Effector memory CD8-positive, alpha-beta T cell (primary cell): ENCODE results near the gene SLC16A4.
A peak's percentile ranks its signal among the peaks of the same experiment; 100 is the strongest.

ENCODE experiments used
- ATAC-seq: fragments of 150-1000 bp; cut with Tn5 transposase; replicated peaks from 2 replicates; pipeline ENCODE4 v1.10.0; 2021; ENCODE audit warnings: mild to moderate bottlenecking, moderate library complexity
- DNase-seq, 3 experiments: peaks; one replicate each; pipeline ENCODE4 v3.0.0; 2021
- H3K27ac Mint-ChIP-seq, 2 donors: one replicate each; pipeline ENCODE4 v1.8.0; 2022; ENCODE audit warnings: mild to moderate bottlenecking in 2 of 2, mixed read lengths in 2 of 2, moderate library complexity in 2 of 2
- H3K27me3 Mint-ChIP-seq, 2 donors: one replicate each; pipeline ENCODE4 v1.8.0; 2022; ENCODE audit warnings: mixed read lengths in 2 of 2
- H3K36me3 Mint-ChIP-seq: one replicate; pipeline ENCODE4 v1.8.0; 2022; ENCODE audit warnings: mild to moderate bottlenecking, moderate library complexity, mixed read lengths; ENCODE audit not compliant: insufficient read depth
- H3K4me1 Mint-ChIP-seq, 2 donors: one replicate each; pipeline ENCODE4 v1.8.0; 2022; ENCODE audit warnings: low read depth in 2 of 2, mixed read lengths in 2 of 2
- H3K4me3 Mint-ChIP-seq, 2 donors: one replicate each; pipeline ENCODE4 v1.8.0; 2022; ENCODE audit warnings: mild to moderate bottlenecking in 2 of 2, mixed read lengths in 2 of 2, moderate library complexity in 2 of 2
- H3K9me3 Mint-ChIP-seq, 2 donors: one replicate each; pipeline ENCODE4 v1.8.0; 2022; ENCODE audit warnings: mixed read lengths in 2 of 2

Gene SLC16A4

GRCh38 chr1:110341872-110342331, 48.9 kb downstream of the SLC16A4 start:
- Mint-ChIP-seq H3K4me3 (no peak overlapping the region), H3K36me3 (peaks cover 49% of the 10 kb centered on the region), H3K4me1 (peaks cover 53 to 70% of the 10 kb centered on the region in 2 donors), H3K27me3 (no peaks in the 10 kb centered on the region), H3K27ac (peak overlapping the region in 1 of 2 donors; percentile 45), H3K9me3 (no peaks in the 10 kb centered on the region)
- ATAC-seq (no peak), DNase-seq (no peak)

- Mint-ChIP-seq H3K4me1 (peaks cover 50 to 64% of the 10 kb centered on the region in 2 donors), H3K4me3 (no peak overlapping the region), H3K36me3 (peaks cover 43% of the 10 kb centered on the region)
Observed at GRCh38 chr1:110341146-110341871, 49.5 kb downstream of the SLC16A4 start.

GRCh38 chr1:110340207-110340468, 50.7 kb downstream of the SLC16A4 start:
- Mint-ChIP-seq H3K27me3 (no peaks in the 10 kb centered on the region), H3K9me3 (no peaks in the 10 kb centered on the region), H3K36me3 (peaks cover 38% of the 10 kb centered on the region), H3K4me3 (no peak overlapping the region), H3K27ac (no peak overlapping the region), H3K4me1 (peaks cover 44 to 53% of the 10 kb centered on the region in 2 donors)
- ATAC-seq (no peak), DNase-seq (no peak)

More at GRCh38 chr1:110341146-110341871, 49.5 kb downstream of the SLC16A4 start:
- DNase-seq (no peak), ATAC-seq (no peak)
- Mint-ChIP-seq H3K27me3 (no peaks in the 10 kb centered on the region), H3K9me3 (no peaks in the 10 kb centered on the region), H3K27ac (no peak overlapping the region)

GRCh38 chr1:110339407-110340206, 51.2 kb downstream of the SLC16A4 start:
- DNase-seq = peak; percentile 52 to 53 (median 52)
- H3K27me3 Mint-ChIP-seq = no peaks in the 10 kb centered on the region
- no peak overlapping the region for H3K27ac Mint-ChIP-seq
- peaks cover 38% of the 10 kb centered on the region for H3K36me3 Mint-ChIP-seq
- H3K4me1 Mint-ChIP-seq = peaks cover 44 to 50% of the 10 kb centered on the region in 2 donors
- ATAC-seq = peak; percentile 3
- H3K4me3 Mint-ChIP-seq = no peak overlapping the region
- H3K9me3 Mint-ChIP-seq = no peaks in the 10 kb centered on the region

- Mint-ChIP-seq H3K27ac (no peak within 1 kb of the TSS), H3K4me1 (peaks cover 40 to 44% of the 10 kb centered on the region in 2 donors), H3K4me3 (no peak within 1 kb of the TSS), H3K27me3 (no peaks in the 10 kb centered on the region), H3K36me3 (peaks cover 31% of the 10 kb centered on the region), H3K9me3 (no peaks in the 10 kb centered on the region)
- peak; percentile 67 for ATAC-seq
- DNase-seq = peak; percentile 96 to 97 (median 96)
Observed at GRCh38 chr1:110338886-110339406, 51.9 kb downstream of the SLC16A4 start, which contains the start of gene RBM15. TSS of gene RBM15 (plus strand) at chr1:110339377. CDS start at chr1:110339406, 29 bp downstream.

- Mint-ChIP-seq H3K9me3 (no peaks in the 10 kb centered on the region), H3K4me3 (no peak overlapping the region), H3K27ac (no peak overlapping the region), H3K27me3 (no peaks in the 10 kb centered on the region), H3K4me1 (peaks cover 35 to 39% of the 10 kb centered on the region in 2 donors), H3K36me3 (peaks cover 28% of the 10 kb centered on the region)
- DNase-seq = peak; percentile 88 to 98 (median 95)
- peak; percentile 70 for ATAC-seq
Observed at GRCh38 chr1:110338309-110338885, 52.4 kb downstream of the SLC16A4 start.

- no peak for ATAC-seq
- Mint-ChIP-seq H3K27me3 (no peaks in the 10 kb centered on the region), H3K4me3 (no peak overlapping the region), H3K4me1 (peaks cover 32 to 33% of the 10 kb centered on the region in 2 donors), H3K9me3 (no peaks in the 10 kb centered on the region), H3K36me3 (peaks cover 22% of the 10 kb centered on the region), H3K27ac (no peak overlapping the region)
- DNase-seq = peak in 1 of 3 experiments; percentile 12
Observed at GRCh38 chr1:110337704-110338308, 53.0 kb downstream of the SLC16A4 start.

- H3K36me3 Mint-ChIP-seq = peaks cover 10% of the 10 kb centered on the region
- H3K4me1 Mint-ChIP-seq = peaks cover 22 to 24% of the 10 kb centered on the region in 2 donors
- H3K27ac Mint-ChIP-seq = peak overlapping the region in 1 of 2 donors; percentile 65
- peak overlapping the region; percentile 56 to 62 for H3K4me3 Mint-ChIP-seq
- no peaks in the 10 kb centered on the region for H3K9me3 Mint-ChIP-seq
- DNase-seq (no peak), ATAC-seq (no peak)
- no peaks in the 10 kb centered on the region for H3K27me3 Mint-ChIP-seq
Observed at GRCh38 chr1:110336300-110337039, 54.4 kb downstream of the SLC16A4 start.

- DNase-seq (no peak), ATAC-seq (no peak)
- Mint-ChIP-seq H3K4me3 (no peak overlapping the region), H3K27ac (peak overlapping the region in 1 of 2 donors; percentile 71), H3K4me1 (peaks cover 10 to 13% of the 10 kb centered on the region in 2 donors), H3K27me3 (no peaks in the 10 kb centered on the region), H3K9me3 (no peaks in the 10 kb centered on the region), H3K36me3 (peaks cover under 1% of the 10 kb centered on the region)
Observed at GRCh38 chr1:110335265-110335664, 55.6 kb downstream of the SLC16A4 start.

GRCh38 chr1:110328700-110329099, 62.1 kb downstream of the SLC16A4 start:
- Mint-ChIP-seq H3K4me3 (no peak overlapping the region), H3K27ac (no peak overlapping the region), H3K4me1 (no peaks in the 10 kb centered on the region), H3K36me3 (no peaks in the 10 kb centered on the region), H3K27me3 (no peaks in the 10 kb centered on the region), H3K9me3 (no peaks in the 10 kb centered on the region)
- ATAC-seq (no peak), DNase-seq (no peak)

GRCh38 chr1:110328274-110328673, 62.6 kb downstream of the SLC16A4 start:
- ATAC-seq (no peak), DNase-seq (no peak)
- H3K36me3 Mint-ChIP-seq = no peaks in the 10 kb centered on the region
- H3K9me3 Mint-ChIP-seq = no peaks in the 10 kb centered on the region
- H3K27me3 Mint-ChIP-seq = no peaks in the 10 kb centered on the region
- H3K27ac Mint-ChIP-seq = no peak overlapping the region
- H3K4me3 Mint-ChIP-seq = no peak overlapping the region
- H3K4me1 Mint-ChIP-seq = no peaks in the 10 kb centered on the region

- H3K27me3 Mint-ChIP-seq = no peaks in the 10 kb centered on the region
- H3K9me3 Mint-ChIP-seq = no peaks in the 10 kb centered on the region
- no peaks in the 10 kb centered on the region for H3K36me3 Mint-ChIP-seq
- ATAC-seq (no peak), DNase-seq (no peak)
- no peak overlapping the region for H3K4me3 Mint-ChIP-seq
- H3K4me1 Mint-ChIP-seq = no peaks in the 10 kb centered on the region
- H3K27ac Mint-ChIP-seq = no peak overlapping the region
Observed at GRCh38 chr1:110326826-110327225, 64.0 kb downstream of the SLC16A4 start.
